HCT116 (cell line): Measurements from ENCODE around the gene C17orf67.

Source experiments
- EZH2phosphoT487 ChIP-seq: fragments of 200-600 bp; IDR thresholded peaks from 2 replicates; pipeline ENCODE4 v1.6.1; 2018; ENCODE audit warnings: antibody characterized with exemption, borderline replicate concordance
- FOSL1 ChIP-seq: IDR thresholded peaks from 2 replicates; pipeline ENCODE4 v1.6.1; 2012; ENCODE audit warnings: low read depth
- POLR2A ChIP-seq: IDR thresholded peaks from 2 replicates; pipeline ENCODE4 v1.7.0; 2011; ENCODE audit warnings: borderline replicate concordance; ENCODE audit not compliant: insufficient read depth, insufficient read length; ENCODE audit errors: extremely low read depth
- POLR2AphosphoS5 ChIP-seq: IDR thresholded peaks from 2 replicates; pipeline ENCODE4 v1.6.1; 2011; ENCODE audit warnings: mild to moderate bottlenecking, low read depth, low read length, moderate library complexity
- SIN3A ChIP-seq: IDR thresholded peaks from 2 replicates; pipeline ENCODE4 v1.6.1; 2012; ENCODE audit warnings: low read depth
- SRF ChIP-seq: IDR thresholded peaks from 2 replicates; pipeline ENCODE4 v1.6.1; 2012; ENCODE audit warnings: low read depth
- TCF7L2 ChIP-seq: IDR thresholded peaks from 2 replicates; pipeline ENCODE4 v1.7.0; 2011; ENCODE audit warnings: borderline replicate concordance, inconsistent platforms; ENCODE audit not compliant: insufficient read depth, insufficient read length; ENCODE audit errors: extremely low read depth
- YY1 ChIP-seq: IDR thresholded peaks from 2 replicates; pipeline ENCODE4 v1.6.1; 2011; ENCODE audit warnings: low read length, low read depth, moderate library complexity, mild to moderate bottlenecking; ENCODE audit not compliant: insufficient replicate concordance; ENCODE audit errors: extremely low read depth
- ZNF274 ChIP-seq: fragments of 200-500 bp; sonication (Bioruptor generic); IDR thresholded peaks from 2 replicates; pipeline ENCODE4 v1.6.1; 2014; ENCODE audit warnings: mild to moderate bottlenecking, low read depth, low read length, inconsistent platforms
- TF ChIP-seq, protein P1 (sequence below), 3 experiments: fragments of 200-600 bp in 1 of 3; sonication (generic) in 1 of 3; IDR thresholded peaks in 2 of 3; conservative IDR thresholded peaks in 1 of 3; 2 replicates each; pipeline ENCODE4 v1.5.1; 2012 to 2017; ENCODE audit warnings: low read depth in 2 of 3, low read length in 2 of 3, antibody characterized with exemption in 1 of 3, borderline replicate concordance in 1 of 3, control low read depth in 1 of 3, mild to moderate bottlenecking in 1 of 3, mixed read lengths in 1 of 3, mixed run types in 1 of 3, moderate library complexity in 1 of 3; ENCODE audit not compliant: insufficient read depth in 1 of 3
- TF ChIP-seq, protein P2 (sequence below): IDR thresholded peaks from 2 replicates; pipeline ENCODE4 v1.6.1; 2012
- TF ChIP-seq, protein P3 (sequence below): IDR thresholded peaks from 2 replicates; pipeline ENCODE4 v1.6.1; 2012

DNA sequence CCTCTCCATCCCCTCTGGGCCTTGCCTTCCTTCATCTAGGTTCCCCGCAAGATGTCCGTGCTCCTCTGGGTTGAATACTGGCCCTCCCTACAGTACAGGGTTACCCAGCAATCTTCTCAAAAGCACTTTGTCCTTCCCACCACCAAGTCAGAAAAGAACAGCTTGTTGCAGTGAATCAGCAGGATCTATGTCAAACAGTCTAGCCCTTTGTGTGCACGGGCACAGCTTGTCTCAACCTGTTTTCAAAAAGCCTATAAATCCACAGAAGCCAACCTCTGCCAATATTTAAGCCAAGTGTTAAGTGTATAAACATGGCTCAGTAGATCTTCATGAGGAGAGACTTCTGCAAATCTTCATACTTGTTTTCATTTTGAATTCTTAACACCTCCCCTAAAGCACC is 25.2 kb downstream of the C17orf67 start:
- TF ChIP-seq EZH2phosphoT487 (no peak), ZNF274 (no peak), SIN3A (no peak), POLR2A (no peak), POLR2AphosphoS5 (no peak), FOSL1 (no peak), TCF7L2 (no peak), SRF (no peak), YY1 (no peak)
- TF ChIP-seq, protein P1, sequence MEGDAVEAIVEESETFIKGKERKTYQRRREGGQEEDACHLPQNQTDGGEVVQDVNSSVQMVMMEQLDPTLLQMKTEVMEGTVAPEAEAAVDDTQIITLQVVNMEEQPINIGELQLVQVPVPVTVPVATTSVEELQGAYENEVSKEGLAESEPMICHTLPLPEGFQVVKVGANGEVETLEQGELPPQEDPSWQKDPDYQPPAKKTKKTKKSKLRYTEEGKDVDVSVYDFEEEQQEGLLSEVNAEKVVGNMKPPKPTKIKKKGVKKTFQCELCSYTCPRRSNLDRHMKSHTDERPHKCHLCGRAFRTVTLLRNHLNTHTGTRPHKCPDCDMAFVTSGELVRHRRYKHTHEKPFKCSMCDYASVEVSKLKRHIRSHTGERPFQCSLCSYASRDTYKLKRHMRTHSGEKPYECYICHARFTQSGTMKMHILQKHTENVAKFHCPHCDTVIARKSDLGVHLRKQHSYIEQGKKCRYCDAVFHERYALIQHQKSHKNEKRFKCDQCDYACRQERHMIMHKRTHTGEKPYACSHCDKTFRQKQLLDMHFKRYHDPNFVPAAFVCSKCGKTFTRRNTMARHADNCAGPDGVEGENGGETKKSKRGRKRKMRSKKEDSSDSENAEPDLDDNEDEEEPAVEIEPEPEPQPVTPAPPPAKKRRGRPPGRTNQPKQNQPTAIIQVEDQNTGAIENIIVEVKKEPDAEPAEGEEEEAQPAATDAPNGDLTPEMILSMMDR (IDR thresholded peaks at IDR 0.05 in 2 of 3, conservative IDR thresholded peaks at IDR 0.05 in 1 of 3; ENCODE audit: borderline replicate concordance in 1 of 3, insufficient read depth in 1 of 3, low read depth in 2 of 3, low read length in 2 of 3): no peak
- TF ChIP-seq, protein P2, sequence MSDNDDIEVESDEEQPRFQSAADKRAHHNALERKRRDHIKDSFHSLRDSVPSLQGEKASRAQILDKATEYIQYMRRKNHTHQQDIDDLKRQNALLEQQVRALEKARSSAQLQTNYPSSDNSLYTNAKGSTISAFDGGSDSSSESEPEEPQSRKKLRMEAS: no peak
- TF ChIP-seq, protein P3, sequence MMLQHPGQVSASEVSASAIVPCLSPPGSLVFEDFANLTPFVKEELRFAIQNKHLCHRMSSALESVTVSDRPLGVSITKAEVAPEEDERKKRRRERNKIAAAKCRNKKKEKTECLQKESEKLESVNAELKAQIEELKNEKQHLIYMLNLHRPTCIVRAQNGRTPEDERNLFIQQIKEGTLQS: no peak
